HepG2 (cell line): ENCODE results near the gene HIGD1A. TPM values are rescaled to one million over a fixed set of nuclear protein-coding genes. Genes with fewer than 3 reads are reported as not detected.
A peak's percentile ranks its signal among the peaks of the same experiment; 100 is the strongest.

Experiments
- DPF2 ChIP-seq: sonication (generic); formaldehyde crosslinking; IDR thresholded peaks from 2 replicates; pipeline ENCODE4 v1.4.0; 2020; ENCODE audit warnings: mild to moderate bottlenecking, low read depth, missing genetic modification reagents, borderline replicate concordance
- FOXO1 ChIP-seq: sonication (generic); formaldehyde crosslinking; IDR thresholded peaks from 2 replicates; pipeline ENCODE4 v1.4.0; 2020; ENCODE audit warnings: missing genetic modification reagents
- KAT7 ChIP-seq: IDR thresholded peaks from 2 replicates; pipeline ENCODE4 v1.6.1; 2018; ENCODE audit warnings: borderline replicate concordance, missing compliant biosample characterization
- KLF9 ChIP-seq: IDR thresholded peaks from 2 replicates; pipeline ENCODE4 v1.6.1; 2016; ENCODE audit warnings: low read depth
- MTF1 ChIP-seq: sonication (generic); formaldehyde crosslinking; IDR thresholded peaks from 2 replicates; pipeline ENCODE4 v1.5.0; 2020; ENCODE audit warnings: missing genetic modification reagents
- RCOR2 ChIP-seq: IDR thresholded peaks from 2 replicates; pipeline ENCODE4 v1.6.1; 2016; ENCODE audit warnings: missing biosample characterization, missing genetic modification reagents
- RNF2 ChIP-seq: fragments of 450-650 bp; conservative IDR thresholded peaks from 2 replicates; pipeline ENCODE4 v1.6.1; 2016; ENCODE audit warnings: low read depth
- SOX5 ChIP-seq: IDR thresholded peaks from 2 replicates; pipeline ENCODE4 v1.6.1; 2016; ENCODE audit warnings: borderline replicate concordance
- TP53 ChIP-seq: sonication (generic); formaldehyde crosslinking; conservative IDR thresholded peaks from 2 replicates; pipeline ENCODE4 v1.4.0; 2020; ENCODE audit warnings: missing genetic modification reagents
- XRCC5 ChIP-seq: fragments of 200-400 bp; formaldehyde crosslinking; optimal IDR thresholded peaks from 2 replicates; pipeline ENCODE3; 2017; ENCODE audit warnings: mild to moderate bottlenecking, low read length
- ZBTB10 ChIP-seq: sonication (generic); formaldehyde crosslinking; IDR thresholded peaks from 2 replicates; pipeline ENCODE4 v1.4.0; 2020; ENCODE audit warnings: missing genetic modification reagents, borderline replicate concordance
- ZNF138 ChIP-seq: sonication (generic); formaldehyde crosslinking; IDR thresholded peaks from 2 replicates; pipeline ENCODE4 v1.5.0; 2020; ENCODE audit warnings: mild to moderate bottlenecking, low read depth, missing genetic modification reagents
- ZNF264 ChIP-seq: sonication (generic); formaldehyde crosslinking; IDR thresholded peaks from 2 replicates; pipeline ENCODE4 v1.4.0; 2020; ENCODE audit warnings: missing genetic modification reagents
- ZNF326 ChIP-seq: sonication (generic); formaldehyde crosslinking; IDR thresholded peaks from 2 replicates; pipeline ENCODE4 v1.4.0; 2020; ENCODE audit warnings: missing genetic modification reagents, borderline replicate concordance
- ZNF44 ChIP-seq: sonication (generic); formaldehyde crosslinking; IDR thresholded peaks from 2 replicates; pipeline ENCODE4 v1.5.1; 2020; ENCODE audit warnings: mild to moderate bottlenecking, missing genetic modification reagents
- polyA plus RNA-seq, 8 experiments: library from polyadenylated mRNA; depleted of rRNA in 3 of 8; stranded (reverse) in 7 of 8; unstranded in 1 of 8; fragments of >200 nt; fragmentation: Illumina TruSeq in 4 of 8; extraction: Trizol in 4 of 8; gene quantifications; 2 replicates each; pipeline versions ENCODE4 v1.2.1 to v1.2.3, GENCODE V29; 2011 to 2016; ENCODE audit warnings: low read depth in 4 of 8, missing spikeins in 1 of 8, mixed read lengths in 1 of 8; ENCODE audit not compliant: insufficient read depth in 1 of 8
- total RNA-seq, 5 experiments: library from RNA; depleted of rRNA; stranded (reverse); fragments of >200 nt; fragmentation: Illumina TruSeq; extraction: Trizol; gene quantifications; 2 replicates each; pipeline ENCODE4 v1.2.3, GENCODE V29; 2016; ENCODE audit warnings: low read depth in 1 of 5
- TF ChIP-seq, protein P1 (sequence below): IDR thresholded peaks from 2 replicates; pipeline ENCODE4 v1.6.1; 2012; ENCODE audit warnings: low read depth, low read length, improper control_type of control experiment
- TF ChIP-seq, protein P2 (sequence below): sonication (generic); formaldehyde crosslinking; conservative IDR thresholded peaks from 2 replicates; pipeline ENCODE4 v1.4.0; 2020; ENCODE audit warnings: missing genetic modification reagents
- TF ChIP-seq, protein P3 (sequence below): sonication (generic); formaldehyde crosslinking; IDR thresholded peaks from 2 replicates; pipeline ENCODE4 v1.4.0; 2020; ENCODE audit warnings: missing genetic modification reagents
- TF ChIP-seq, protein P4 (sequence below): sonication (generic); formaldehyde crosslinking; IDR thresholded peaks from 2 replicates; pipeline ENCODE4 v1.8.0; 2022; ENCODE audit warnings: mild to moderate bottlenecking, missing genetic modification reagents; ENCODE audit not compliant: insufficient replicate concordance

The HIGD1A gene
- total and polyA plus RNA-seq, 2 of the 13 experiments (the other 11 are each of a cell fraction or from before 2014, with no cell fraction given) = 222 to 253 TPM

GRCh38 chr3:42755681-42756578, 48.4 kb downstream of the HIGD1A start (continued):
- TF ChIP-seq RNF2 (peak; percentile 75), ZNF44 (CRISPR knock-in tag) (no peak), ZNF326 (CRISPR knock-in tag) (no peak), MTF1 (CRISPR knock-in tag) (no peak), FOXO1 (CRISPR knock-in tag) (peak; percentile 76; the same call in 1 of the 2 replicates), ZBTB10 (CRISPR knock-in tag) (no peak), TP53 (CRISPR knock-in tag) (no peak), ZNF264 (no peak; the same call in 1 of the 2 replicates), DPF2 (CRISPR knock-in tag) (no peak; the same call in 1 of the 2 replicates), KAT7 (CRISPR knock-in tag) (0 out of 2 replicates have a peak, but pooled peaks have one; percentile 11), SOX5 (CRISPR knock-in tag) (peak; percentile 96), XRCC5 (peak; percentile 36), KLF9 (no peak), ZNF138 (CRISPR knock-in tag) (no peak), RCOR2 (peak; percentile 89)
- TF ChIP-seq, protein P1, sequence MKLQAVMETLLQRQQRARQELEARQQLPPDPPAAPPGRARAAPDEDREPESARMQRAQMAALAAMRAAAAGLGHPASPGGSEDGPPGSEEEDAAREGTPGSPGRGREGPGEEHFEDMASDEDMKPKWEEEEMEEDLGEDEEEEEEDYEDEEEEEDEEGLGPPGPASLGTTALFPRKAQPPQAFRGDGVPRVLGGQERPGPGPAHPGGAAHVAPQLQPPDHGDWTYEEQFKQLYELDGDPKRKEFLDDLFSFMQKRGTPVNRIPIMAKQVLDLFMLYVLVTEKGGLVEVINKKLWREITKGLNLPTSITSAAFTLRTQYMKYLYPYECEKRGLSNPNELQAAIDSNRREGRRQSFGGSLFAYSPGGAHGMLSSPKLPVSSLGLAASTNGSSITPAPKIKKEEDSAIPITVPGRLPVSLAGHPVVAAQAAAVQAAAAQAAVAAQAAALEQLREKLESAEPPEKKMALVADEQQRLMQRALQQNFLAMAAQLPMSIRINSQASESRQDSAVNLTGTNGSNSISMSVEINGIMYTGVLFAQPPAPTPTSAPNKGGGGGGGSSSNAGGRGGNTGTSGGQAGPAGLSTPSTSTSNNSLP = peak; percentile 98
- TF ChIP-seq, protein P2, sequence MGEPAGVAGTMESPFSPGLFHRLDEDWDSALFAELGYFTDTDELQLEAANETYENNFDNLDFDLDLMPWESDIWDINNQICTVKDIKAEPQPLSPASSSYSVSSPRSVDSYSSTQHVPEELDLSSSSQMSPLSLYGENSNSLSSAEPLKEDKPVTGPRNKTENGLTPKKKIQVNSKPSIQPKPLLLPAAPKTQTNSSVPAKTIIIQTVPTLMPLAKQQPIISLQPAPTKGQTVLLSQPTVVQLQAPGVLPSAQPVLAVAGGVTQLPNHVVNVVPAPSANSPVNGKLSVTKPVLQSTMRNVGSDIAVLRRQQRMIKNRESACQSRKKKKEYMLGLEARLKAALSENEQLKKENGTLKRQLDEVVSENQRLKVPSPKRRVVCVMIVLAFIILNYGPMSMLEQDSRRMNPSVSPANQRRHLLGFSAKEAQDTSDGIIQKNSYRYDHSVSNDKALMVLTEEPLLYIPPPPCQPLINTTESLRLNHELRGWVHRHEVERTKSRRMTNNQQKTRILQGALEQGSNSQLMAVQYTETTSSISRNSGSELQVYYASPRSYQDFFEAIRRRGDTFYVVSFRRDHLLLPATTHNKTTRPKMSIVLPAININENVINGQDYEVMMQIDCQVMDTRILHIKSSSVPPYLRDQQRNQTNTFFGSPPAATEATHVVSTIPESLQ (CRISPR knock-in tag) = no peak
- TF ChIP-seq, protein P3, sequence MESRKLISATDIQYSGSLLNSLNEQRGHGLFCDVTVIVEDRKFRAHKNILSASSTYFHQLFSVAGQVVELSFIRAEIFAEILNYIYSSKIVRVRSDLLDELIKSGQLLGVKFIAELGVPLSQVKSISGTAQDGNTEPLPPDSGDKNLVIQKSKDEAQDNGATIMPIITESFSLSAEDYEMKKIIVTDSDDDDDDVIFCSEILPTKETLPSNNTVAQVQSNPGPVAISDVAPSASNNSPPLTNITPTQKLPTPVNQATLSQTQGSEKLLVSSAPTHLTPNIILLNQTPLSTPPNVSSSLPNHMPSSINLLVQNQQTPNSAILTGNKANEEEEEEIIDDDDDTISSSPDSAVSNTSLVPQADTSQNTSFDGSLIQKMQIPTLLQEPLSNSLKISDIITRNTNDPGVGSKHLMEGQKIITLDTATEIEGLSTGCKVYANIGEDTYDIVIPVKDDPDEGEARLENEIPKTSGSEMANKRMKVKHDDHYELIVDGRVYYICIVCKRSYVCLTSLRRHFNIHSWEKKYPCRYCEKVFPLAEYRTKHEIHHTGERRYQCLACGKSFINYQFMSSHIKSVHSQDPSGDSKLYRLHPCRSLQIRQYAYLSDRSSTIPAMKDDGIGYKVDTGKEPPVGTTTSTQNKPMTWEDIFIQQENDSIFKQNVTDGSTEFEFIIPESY (CRISPR knock-in tag) = no peak
- TF ChIP-seq, protein P4, sequence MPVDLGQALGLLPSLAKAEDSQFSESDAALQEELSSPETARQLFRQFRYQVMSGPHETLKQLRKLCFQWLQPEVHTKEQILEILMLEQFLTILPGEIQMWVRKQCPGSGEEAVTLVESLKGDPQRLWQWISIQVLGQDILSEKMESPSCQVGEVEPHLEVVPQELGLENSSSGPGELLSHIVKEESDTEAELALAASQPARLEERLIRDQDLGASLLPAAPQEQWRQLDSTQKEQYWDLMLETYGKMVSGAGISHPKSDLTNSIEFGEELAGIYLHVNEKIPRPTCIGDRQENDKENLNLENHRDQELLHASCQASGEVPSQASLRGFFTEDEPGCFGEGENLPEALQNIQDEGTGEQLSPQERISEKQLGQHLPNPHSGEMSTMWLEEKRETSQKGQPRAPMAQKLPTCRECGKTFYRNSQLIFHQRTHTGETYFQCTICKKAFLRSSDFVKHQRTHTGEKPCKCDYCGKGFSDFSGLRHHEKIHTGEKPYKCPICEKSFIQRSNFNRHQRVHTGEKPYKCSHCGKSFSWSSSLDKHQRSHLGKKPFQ (CRISPR knock-in tag) = no peak
